Kidney (tissue), 14 donors: Measurements from ENCODE around the gene CD244. TPM values are rescaled to one million over a fixed set of nuclear protein-coding genes. Genes with fewer than 3 reads are reported as not detected.

Experiments used
- DNase-seq, 5 donors: peaks; one replicate each; pipeline ENCODE4 v3.0.0-alpha.2; 2013 to 2020
- FAIRE-seq: peaks from 2 replicates; lab custom pipeline; 2012; peaks lifted over from hg19 to GRCh38; lab: Jason Lieb, UNC
- H3K27ac ChIP-seq, 2 donors: one replicate each; pipeline ENCODE4 v1.7.0; 2013; ENCODE audit warnings: low read depth in 2 of 2, low read length in 2 of 2, inconsistent platforms in 1 of 2
- H3K27me3 ChIP-seq: one replicate; pipeline ENCODE4 v1.7.1; 2013; ENCODE audit warnings: low read length, inconsistent platforms; ENCODE audit not compliant: control insufficient read depth, insufficient read depth
- H3K36me3 ChIP-seq, 3 donors: one replicate each; pipeline versions ENCODE4 v1.7.0 to v1.7.1; 2013; ENCODE audit warnings: low read length in 3 of 3, control low read depth in 1 of 3, inconsistent platforms in 1 of 3; ENCODE audit not compliant: insufficient read depth in 3 of 3, control insufficient read depth in 2 of 3
- H3K4me1 ChIP-seq, 3 donors: one replicate each; pipeline versions ENCODE4 v1.7.0 to v1.7.1; 2013; ENCODE audit warnings: low read length in 3 of 3, inconsistent platforms in 1 of 3, low read depth in 1 of 3; ENCODE audit not compliant: control insufficient read depth in 2 of 3, insufficient read depth in 2 of 3
- H3K4me3 ChIP-seq, 3 donors: one replicate each; pipeline versions ENCODE4 v1.7.0 to v1.8.1; 2013; ENCODE audit warnings: low read length in 3 of 3, control low read depth in 1 of 3, inconsistent platforms in 1 of 3
- H3K9ac ChIP-seq, 3 donors: one replicate each; pipeline versions ENCODE4 v1.7.0 to v1.7.1; 2013; ENCODE audit warnings: low read length in 3 of 3, control low read depth in 1 of 3, inconsistent platforms in 1 of 3
- H3K9me3 ChIP-seq, 3 donors: one replicate each; pipeline versions ENCODE4 v1.7.0 to v1.7.1; 2013; ENCODE audit warnings: low read length in 3 of 3, control low read depth in 1 of 3, inconsistent platforms in 1 of 3; ENCODE audit not compliant: control insufficient read depth in 2 of 3, insufficient read depth in 1 of 3
- intact Hi-C: fragments of 100-400 bp; cut with DNase I; formaldehyde crosslinking; loops from one replicate; pipeline ENCODE4 v1.11.1; 2022
- polyA plus RNA-seq: library from polyadenylated mRNA; stranded (reverse); fragments of 350-450 nt; fragmentation: Illumina TruSeq; extraction: RNeasy Lipid Tissue Mini Kit (QIAGEN cat#74804); gene quantifications from one replicate; pipeline ENCODE4 v1.2.3, GENCODE V29; 2014; ENCODE audit warnings: low read depth, low replicate concordance; ENCODE audit not compliant: insufficient read depth
- total RNA-seq: library from RNA; stranded (reverse); fragmentation: NEBNext Ultra II Directional; extraction: Animal tissue kit (Norgen Biotek cat#: 25700); gene quantifications from one replicate; pipeline ENCODE4 v1.2.1, GENCODE V29; 2021
- TF ChIP-seq, protein P1 (sequence below): IDR thresholded peaks from 3 replicates; pipeline ENCODE4 v1.5.1; 2012; ENCODE audit warnings: mild to moderate bottlenecking, moderate library complexity, borderline replicate concordance; ENCODE audit not compliant: insufficient read depth; ENCODE audit errors: extremely low read depth
- donor health status: control.
- donor health status: control.
- donor health status: control.
- donor health status: control.
- donor health status: control.
- donor health status: DM: yes; HTN: yes; CAD: no.
- donor health status: Normal renal cell carcinoma (clear cell type).

The CD244 gene
- total and polyA plus RNA-seq, 2 donors from 2014 or later: 0.15 to 1.8 TPM

DNA sequence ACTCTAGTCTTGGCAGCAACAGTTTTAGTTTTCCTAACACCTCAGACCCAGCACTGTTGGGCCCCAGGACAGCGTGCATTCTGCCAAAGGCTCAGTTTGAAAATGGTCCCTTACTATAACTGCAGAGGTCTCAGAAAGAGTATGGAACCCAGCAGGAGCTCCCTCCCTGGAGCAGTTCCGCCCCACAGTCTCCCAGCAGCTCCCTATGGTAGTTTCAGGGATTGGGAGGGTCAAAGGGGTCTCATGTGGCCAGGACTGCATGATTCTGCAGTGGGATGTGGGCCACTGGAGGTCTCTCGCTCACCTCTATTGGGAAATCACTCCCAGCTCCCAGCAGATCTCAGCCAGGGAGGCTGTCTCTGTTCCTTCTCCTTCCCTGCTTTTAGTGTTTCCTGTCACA lies 54.4 kb downstream of the CD244 start:
- H3K27ac ChIP-seq: no peak overlapping the region
- no peaks in the 10 kb centered on the region for H3K27me3 ChIP-seq
- intact Hi-C loops: no loop called here
- FAIRE-seq (no peak), DNase-seq (no peak)
- TF ChIP-seq, protein P1, sequence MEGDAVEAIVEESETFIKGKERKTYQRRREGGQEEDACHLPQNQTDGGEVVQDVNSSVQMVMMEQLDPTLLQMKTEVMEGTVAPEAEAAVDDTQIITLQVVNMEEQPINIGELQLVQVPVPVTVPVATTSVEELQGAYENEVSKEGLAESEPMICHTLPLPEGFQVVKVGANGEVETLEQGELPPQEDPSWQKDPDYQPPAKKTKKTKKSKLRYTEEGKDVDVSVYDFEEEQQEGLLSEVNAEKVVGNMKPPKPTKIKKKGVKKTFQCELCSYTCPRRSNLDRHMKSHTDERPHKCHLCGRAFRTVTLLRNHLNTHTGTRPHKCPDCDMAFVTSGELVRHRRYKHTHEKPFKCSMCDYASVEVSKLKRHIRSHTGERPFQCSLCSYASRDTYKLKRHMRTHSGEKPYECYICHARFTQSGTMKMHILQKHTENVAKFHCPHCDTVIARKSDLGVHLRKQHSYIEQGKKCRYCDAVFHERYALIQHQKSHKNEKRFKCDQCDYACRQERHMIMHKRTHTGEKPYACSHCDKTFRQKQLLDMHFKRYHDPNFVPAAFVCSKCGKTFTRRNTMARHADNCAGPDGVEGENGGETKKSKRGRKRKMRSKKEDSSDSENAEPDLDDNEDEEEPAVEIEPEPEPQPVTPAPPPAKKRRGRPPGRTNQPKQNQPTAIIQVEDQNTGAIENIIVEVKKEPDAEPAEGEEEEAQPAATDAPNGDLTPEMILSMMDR: no peak
- peaks cover 0 to 8% (median 0%) of the 10 kb centered on the region in 3 donors for H3K9me3 ChIP-seq
- no peaks in the 10 kb centered on the region for H3K36me3 ChIP-seq
- H3K9ac ChIP-seq: no peak overlapping the region
- no peaks in the 10 kb centered on the region for H3K4me1 ChIP-seq
- no peak overlapping the region for H3K4me3 ChIP-seq

DNA sequence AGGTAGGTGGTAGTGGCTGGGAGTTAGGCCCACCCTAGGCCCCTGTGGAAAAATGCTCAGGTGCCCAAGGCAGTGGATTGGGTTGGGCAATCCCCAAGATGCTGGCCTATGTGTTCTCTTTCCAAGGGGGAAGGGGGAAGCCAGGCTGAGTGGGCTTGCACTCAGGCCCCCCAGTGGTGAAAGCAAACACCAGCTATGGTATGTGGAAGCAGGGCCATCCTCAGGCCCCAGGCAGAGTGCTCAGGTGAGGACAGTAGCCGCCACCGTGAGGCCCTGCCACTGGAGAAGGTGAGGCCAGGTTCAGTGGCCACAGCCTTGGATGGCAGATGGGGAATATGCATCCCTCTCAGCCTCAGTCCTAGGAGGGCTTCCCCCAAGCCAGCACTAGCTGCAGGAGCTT lies 54.9 kb downstream of the CD244 start:
- intact Hi-C loops: no loop called here
- Histone ChIP-seq H3K9me3 (peaks cover 0 to 8% (median 0%) of the 10 kb centered on the region in 3 donors), H3K4me1 (no peaks in the 10 kb centered on the region), H3K27ac (no peak overlapping the region), H3K9ac (no peak overlapping the region), H3K36me3 (no peaks in the 10 kb centered on the region), H3K4me3 (no peak overlapping the region), H3K27me3 (no peaks in the 10 kb centered on the region)
- DNase-seq (no peak), FAIRE-seq (no peak)
- TF ChIP-seq, protein P1: no peak

DNA sequence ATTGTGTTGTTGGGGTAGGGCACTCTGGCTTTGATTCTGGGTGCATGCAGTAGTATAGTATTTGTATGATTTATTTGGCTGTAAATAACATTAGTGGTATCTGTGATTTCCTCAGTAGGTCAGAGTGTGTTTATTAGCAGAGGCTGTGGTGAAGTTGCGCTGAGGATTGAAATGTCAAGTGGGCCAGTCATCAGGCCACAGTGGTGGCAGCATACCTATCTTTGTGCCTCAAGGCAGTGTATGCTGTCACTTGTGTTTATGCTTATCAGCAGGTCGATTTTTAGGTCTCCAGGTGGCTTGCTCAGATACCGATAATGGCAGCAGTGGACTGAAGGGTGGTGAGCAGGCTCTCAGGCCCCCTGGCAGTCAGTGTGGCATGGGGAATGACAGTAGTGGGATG lies 55.4 kb downstream of the CD244 start:
- H3K4me1 ChIP-seq: no peaks in the 10 kb centered on the region
- no peak overlapping the region for H3K9ac ChIP-seq
- FAIRE-seq (no peak), DNase-seq (no peak)
- no peaks in the 10 kb centered on the region for H3K27me3 ChIP-seq
- H3K27ac ChIP-seq: no peak overlapping the region
- TF ChIP-seq, protein P1: no peak
- intact Hi-C loops: no loop called here
- H3K9me3 ChIP-seq: peaks cover 0 to 8% (median 0%) of the 10 kb centered on the region in 3 donors
- H3K4me3 ChIP-seq: no peak overlapping the region
- no peaks in the 10 kb centered on the region for H3K36me3 ChIP-seq

DNA sequence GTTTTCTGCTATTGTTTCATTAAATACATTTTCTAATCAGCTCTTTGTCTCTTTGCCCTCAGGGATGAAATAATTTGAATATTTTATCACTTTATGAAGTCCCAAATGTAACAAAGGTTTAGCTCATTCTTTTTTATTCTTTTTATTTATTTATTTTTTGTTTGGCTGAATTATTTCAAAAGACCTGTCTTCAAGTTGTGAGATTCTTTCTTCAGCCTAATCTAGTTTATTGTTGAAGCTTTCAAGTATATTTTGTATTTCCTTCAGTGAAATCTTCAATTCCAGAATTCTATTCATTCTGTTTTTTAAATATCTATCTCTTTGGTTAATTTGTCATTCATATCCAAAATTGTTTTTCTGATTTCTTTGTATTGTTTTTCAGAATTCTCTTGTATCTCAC lies 55.9 kb downstream of the CD244 start:
- no peak for FAIRE-seq
- Histone ChIP-seq H3K27me3 (no peaks in the 10 kb centered on the region), H3K36me3 (no peaks in the 10 kb centered on the region), H3K27ac (no peak overlapping the region), H3K9ac (no peak overlapping the region), H3K4me3 (no peak overlapping the region), H3K9me3 (peaks cover 0 to 8% (median 0%) of the 10 kb centered on the region in 3 donors), H3K4me1 (no peaks in the 10 kb centered on the region)
- intact Hi-C loops: no loop called here
- TF ChIP-seq, protein P1: no peak
- DNase-seq: no peak
